Fibroblast of skin of scalp (primary cell): ENCODE measurements around the gene CTIF.

Experiments
- DNase-seq: peaks from one replicate; pipeline ENCODE4 v3.0.0-alpha.2; 2013

CTIF gene

GRCh38 chr18:48575658-48576456 is 37.0 kb downstream of the CTIF start:
- peak; percentile 83 for DNase-seq

GRCh38 chr18:48576457-48576771 is 37.6 kb downstream of the CTIF start:
- no peak for DNase-seq

- no peak for DNase-seq
Measured at GRCh38 chr18:48577478-48578190, 38.8 kb downstream of the CTIF start.

GRCh38 chr18:48578289-48578688 is 39.5 kb downstream of the CTIF start:
- no peak for DNase-seq

- no peak for DNase-seq
Measured at GRCh38 chr18:48580066-48580465, 41.2 kb downstream of the CTIF start.

GRCh38 chr18:48580782-48581181 is 42.0 kb downstream of the CTIF start:
- DNase-seq, result no peak

- no peak for DNase-seq
Measured at GRCh38 chr18:48581206-48581605, 42.4 kb downstream of the CTIF start.

- no peak for DNase-seq
Measured at GRCh38 chr18:48581941-48582340, 43.1 kb downstream of the CTIF start.

GRCh38 chr18:48582946-48583345 is 44.1 kb downstream of the CTIF start:
- DNase-seq, result no peak

GRCh38 chr18:48583573-48583972 is 44.7 kb downstream of the CTIF start:
- DNase-seq, result no peak

GRCh38 chr18:48589797-48590519 is 51.1 kb downstream of the CTIF start:
- peak; percentile 28 for DNase-seq

GRCh38 chr18:48590678-48591077 is 51.8 kb downstream of the CTIF start:
- DNase-seq, result peak; percentile 98

- peak; percentile 9 for DNase-seq
Measured at GRCh38 chr18:48592540-48593171, 53.8 kb downstream of the CTIF start.

GRCh38 chr18:48594471-48595094 is 55.8 kb downstream of the CTIF start:
- no peak for DNase-seq

GRCh38 chr18:48595703-48596218 is 56.9 kb downstream of the CTIF start:
- no peak for DNase-seq

GRCh38 chr18:48597110-48597509 is 58.3 kb downstream of the CTIF start:
- DNase-seq, result no peak

GRCh38 chr18:48597671-48598070 is 58.8 kb downstream of the CTIF start:
- DNase-seq, result no peak

- no peak for DNase-seq
Measured at GRCh38 chr18:48599391-48599790, 60.6 kb downstream of the CTIF start.

- no peak for DNase-seq
Measured at GRCh38 chr18:48600046-48600445, 61.2 kb downstream of the CTIF start.

- DNase-seq, result peak; percentile 81
Measured at GRCh38 chr18:48600456-48601090, 61.7 kb downstream of the CTIF start.

GRCh38 chr18:48601343-48601742 is 62.5 kb downstream of the CTIF start:
- no peak for DNase-seq
